GM12878 (cell line): ENCODE data around the gene DDX54.

ENCODE experiments used
- BACH1 ChIP-seq: fragments of 450-650 bp; IDR thresholded peaks from 2 replicates; pipeline ENCODE4 v1.6.1; 2017; ENCODE audit warnings: mild to moderate bottlenecking, borderline replicate concordance
- CBX3 ChIP-seq: fragments of 200-600 bp; sonication (generic); IDR thresholded peaks from 2 replicates; pipeline ENCODE4 v1.6.1; 2016; ENCODE audit warnings: low read depth, borderline replicate concordance
- CTCF ChIP-seq, 3 experiments: IDR thresholded peaks in 2 of 3; conservative IDR thresholded peaks in 1 of 3; 2 replicates each; pipeline ENCODE4 v1.5.1; 2011; ENCODE audit warnings: low read depth in 3 of 3, low read length in 3 of 3, mild to moderate bottlenecking in 3 of 3, control low read depth in 2 of 3, moderate library complexity in 2 of 3, inconsistent platforms in 1 of 3, mixed read lengths in 1 of 3; ENCODE audit not compliant: control insufficient read depth in 2 of 3, insufficient read depth in 1 of 3; ENCODE audit errors: extremely low read depth in 1 of 3
- HDAC2 ChIP-seq: fragments of 200-600 bp; sonication (generic); IDR thresholded peaks from 2 replicates; pipeline ENCODE4 v1.6.1; 2017
- PKNOX1 ChIP-seq: fragments of 450-650 bp; IDR thresholded peaks from 2 replicates; pipeline ENCODE4 v1.6.1; 2016; ENCODE audit warnings: mild to moderate bottlenecking
- SMC3 ChIP-seq: IDR thresholded peaks from 2 replicates; pipeline ENCODE4 v1.6.1; 2011; ENCODE audit warnings: low read length, improper control_type of control experiment, borderline replicate concordance

GRCh38 chr12:113191227-113191626, 5.9 kb upstream of the DDX54 start:
- TF ChIP-seq HDAC2: no peak
- TF ChIP-seq CTCF (IDR thresholded peaks at IDR 0.05 in 2 of 3, conservative IDR thresholded peaks at IDR 0.05 in 1 of 3; ENCODE audit: control insufficient read depth in 2 of 3, extremely low read depth in 1 of 3, insufficient read depth in 1 of 3, low read depth in 3 of 3, low read length in 3 of 3): no peak
- TF ChIP-seq SMC3: no peak
- no peak for TF ChIP-seq CBX3
- TF ChIP-seq PKNOX1: no peak
- TF ChIP-seq BACH1: no peak
